Left renal pelvis (tissue), 4 donors: Measurements from ENCODE around the gene GPD2. TPM values are rescaled to one million over a fixed set of nuclear protein-coding genes. Genes with fewer than 3 reads are reported as not detected.

Experiments used
- DNase-seq, 4 donors: peaks; one replicate each; pipeline ENCODE4 v3.0.0-alpha.2; 2013; ENCODE audit warnings: low read depth in 4 of 4, low spot score in 3 of 4
- polyA plus RNA-seq, 4 donors: library from polyadenylated mRNA; unstranded; fragments of 120-200 nt; gene quantifications; one replicate each; pipeline ENCODE4 v1.2.1, GENCODE V29; 2013; ENCODE audit not compliant: insufficient read length in 4 of 4

Gene GPD2
- polyA plus RNA-seq, result 10 to 100 TPM; 13.6 to 23.5 (median 20.9) TPM

- DNase-seq, result peak; percentile 64 to 81 (median 72)
Measured at GRCh38 chr2:156435718-156436496, at the start of gene GPD2. Gene GPD2 (plus strand): TSS chr2:156436379. CDS start chr2:156476106, 39,727 bp downstream.

GRCh38 chr2:156394033-156394741, 42.0 kb upstream of the GPD2 start:
- DNase-seq, result no peak

- DNase-seq, result no peak
Measured at GRCh38 chr2:156396126-156396525, 40.1 kb upstream of the GPD2 start.

GRCh38 chr2:156397229-156397628, 39.0 kb upstream of the GPD2 start:
- DNase-seq, result no peak

GRCh38 chr2:156398176-156398575, 38.0 kb upstream of the GPD2 start:
- DNase-seq, result no peak

- no peak for DNase-seq
Measured at GRCh38 chr2:156399224-156399949, 36.8 kb upstream of the GPD2 start.

GRCh38 chr2:156399950-156400705, 36.1 kb upstream of the GPD2 start:
- DNase-seq, result peak in 2 of 4 donors; percentile 25 to 82

- DNase-seq, result peak; percentile 39 to 80 (median 76)
Measured at GRCh38 chr2:156400706-156401678, 35.2 kb upstream of the GPD2 start.

GRCh38 chr2:156401861-156402260, 34.3 kb upstream of the GPD2 start:
- DNase-seq, result no peak

- no peak for DNase-seq
Measured at GRCh38 chr2:156405586-156405985, 30.6 kb upstream of the GPD2 start.

- DNase-seq, result no peak
Measured at GRCh38 chr2:156411835-156412234, 24.3 kb upstream of the GPD2 start.

GRCh38 chr2:156421851-156422250, 14.3 kb upstream of the GPD2 start:
- no peak for DNase-seq

- no peak for DNase-seq
Measured at GRCh38 chr2:156423674-156424282, 12.4 kb upstream of the GPD2 start.

- no peak for DNase-seq
Measured at GRCh38 chr2:156427074-156427473, 9.1 kb upstream of the GPD2 start.

GRCh38 chr2:156429211-156429610, 7.0 kb upstream of the GPD2 start:
- DNase-seq, result no peak

- DNase-seq, result no peak
Measured at GRCh38 chr2:156430236-156430979, 5.8 kb upstream of the GPD2 start.

- DNase-seq, result no peak
Measured at GRCh38 chr2:156430980-156431358, 5.2 kb upstream of the GPD2 start.
